Endothelial cell of umbilical vein (primary cell): ENCODE measurements around the gene KRTAP4-12.
"Not testable (repeated sequence)": the region's sequence is repeated elsewhere in the genome, so short reads cannot be mapped to it uniquely, and the experiment has no call there.

Source experiments
- JUN ChIP-seq: IDR thresholded peaks from 2 replicates; pipeline ENCODE4 v1.6.1; 2011; ENCODE audit warnings: borderline replicate concordance, low read depth; ENCODE audit not compliant: insufficient read length, insufficient read depth
- MYC ChIP-seq: IDR thresholded peaks from one replicate; pipeline ENCODE4 v1.6.1; 2011; ENCODE audit warnings: mild to moderate bottlenecking, low read depth, low read length
- POLR2A ChIP-seq: IDR thresholded peaks from 2 replicates; pipeline ENCODE4 v1.6.1; 2012; ENCODE audit warnings: low read depth, mild to moderate bottlenecking, control low read depth, low read length
- TF ChIP-seq, protein P1 (sequence below): IDR thresholded peaks from 2 replicates; pipeline ENCODE4 v1.6.1; 2011; ENCODE audit not compliant: insufficient read depth, insufficient read length
- TF ChIP-seq, protein P2 (sequence below), 2 donors: IDR thresholded peaks; 1 replicate in 1 of 2; 2 replicates in 1 of 2; pipeline ENCODE4 v1.5.1; 2011; ENCODE audit warnings: low read length in 2 of 2, mild to moderate bottlenecking in 2 of 2, moderate library complexity in 2 of 2, control low read depth in 1 of 2, inconsistent platforms in 1 of 2, low read depth in 1 of 2; ENCODE audit not compliant: insufficient read depth in 1 of 2; ENCODE audit errors: extremely low read depth in 1 of 2

DNA sequence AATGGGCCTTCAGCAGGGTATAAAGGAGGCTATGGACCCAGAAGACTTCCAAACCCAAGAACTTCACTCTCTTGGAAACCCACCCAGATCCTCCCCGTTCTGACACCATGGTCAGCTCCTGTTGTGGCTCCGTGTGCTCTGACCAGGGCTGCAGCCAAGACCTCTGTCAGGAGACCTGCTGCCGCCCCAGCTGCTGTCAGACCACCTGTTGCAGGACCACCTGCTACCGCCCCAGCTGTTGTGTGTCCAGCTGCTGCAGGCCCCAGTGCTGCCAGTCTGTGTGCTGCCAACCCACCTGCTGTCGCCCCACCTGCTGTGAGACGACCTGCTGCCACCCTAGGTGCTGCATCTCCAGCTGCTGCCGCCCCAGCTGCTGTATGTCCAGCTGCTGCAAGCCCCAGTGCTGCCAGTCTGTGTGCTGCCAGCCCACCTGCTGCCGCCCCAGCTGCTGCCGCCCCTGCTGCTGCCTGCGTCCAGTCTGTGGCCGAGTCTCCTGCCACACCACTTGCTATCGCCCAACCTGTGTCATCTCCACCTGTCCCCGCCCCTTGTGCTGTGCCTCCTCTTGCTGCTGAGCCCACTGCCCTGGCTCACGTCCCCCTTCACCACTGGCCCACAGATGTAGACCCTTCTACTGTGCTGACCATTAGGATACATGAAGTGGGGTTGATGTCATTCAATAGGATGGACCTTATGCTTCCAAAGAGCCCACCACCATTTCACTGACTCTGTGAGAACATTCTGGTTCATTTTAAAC is 39.7 kb downstream of the KRTAP4-12 start, which contains the start of gene KRTAP4-7:
- TF ChIP-seq, protein P1, sequence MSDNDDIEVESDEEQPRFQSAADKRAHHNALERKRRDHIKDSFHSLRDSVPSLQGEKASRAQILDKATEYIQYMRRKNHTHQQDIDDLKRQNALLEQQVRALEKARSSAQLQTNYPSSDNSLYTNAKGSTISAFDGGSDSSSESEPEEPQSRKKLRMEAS: not testable (repeated sequence)
- TF ChIP-seq, protein P2, sequence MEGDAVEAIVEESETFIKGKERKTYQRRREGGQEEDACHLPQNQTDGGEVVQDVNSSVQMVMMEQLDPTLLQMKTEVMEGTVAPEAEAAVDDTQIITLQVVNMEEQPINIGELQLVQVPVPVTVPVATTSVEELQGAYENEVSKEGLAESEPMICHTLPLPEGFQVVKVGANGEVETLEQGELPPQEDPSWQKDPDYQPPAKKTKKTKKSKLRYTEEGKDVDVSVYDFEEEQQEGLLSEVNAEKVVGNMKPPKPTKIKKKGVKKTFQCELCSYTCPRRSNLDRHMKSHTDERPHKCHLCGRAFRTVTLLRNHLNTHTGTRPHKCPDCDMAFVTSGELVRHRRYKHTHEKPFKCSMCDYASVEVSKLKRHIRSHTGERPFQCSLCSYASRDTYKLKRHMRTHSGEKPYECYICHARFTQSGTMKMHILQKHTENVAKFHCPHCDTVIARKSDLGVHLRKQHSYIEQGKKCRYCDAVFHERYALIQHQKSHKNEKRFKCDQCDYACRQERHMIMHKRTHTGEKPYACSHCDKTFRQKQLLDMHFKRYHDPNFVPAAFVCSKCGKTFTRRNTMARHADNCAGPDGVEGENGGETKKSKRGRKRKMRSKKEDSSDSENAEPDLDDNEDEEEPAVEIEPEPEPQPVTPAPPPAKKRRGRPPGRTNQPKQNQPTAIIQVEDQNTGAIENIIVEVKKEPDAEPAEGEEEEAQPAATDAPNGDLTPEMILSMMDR (IDR thresholded peaks at IDR 0.05; ENCODE audit: extremely low read depth in 1 of 2, insufficient read depth in 1 of 2, low read depth in 1 of 2, low read length in 2 of 2): not testable (repeated sequence)
- TF ChIP-seq POLR2A, MYC, JUN: not testable (repeated sequence)
